Measurements from ENCODE around the gene SCN2B. TPM values are rescaled to one million over a fixed set of nuclear protein-coding genes. Genes with fewer than 3 reads are reported as not detected.

SCN2B gene
- total and polyA plus RNA-seq, 2 of the 4 experiments (the other 2 are of a cell fraction) = under 0.01 to 0.05 TPM

- Histone ChIP-seq H2BK20ac (ENCODE audit: low read depth, low read length) (no peak overlapping the region), H2BK5ac (ENCODE audit: low read depth, low read length, poor library complexity, severe bottlenecking) (no peak overlapping the region), H3K9me1 (ENCODE audit: insufficient read depth, low read length) (no peaks in the 10 kb centered on the region), H2AK5ac (ENCODE audit: low read depth, low read length) (no peak overlapping the region), H3K18ac (ENCODE audit: low read depth, low read length) (no peak overlapping the region), H3K27me3 (ENCODE audit: control insufficient read depth, insufficient read depth, low read length) (peaks cover 6% of the 10 kb centered on the region), H3K9ac (ENCODE audit: low read depth, low read length) (no peak overlapping the region), H3K79me1 (ENCODE audit: low read depth in 1 of 2, low read length in 2 of 2) (no peaks in the 10 kb centered on the region), H4K5ac (ENCODE audit: low read depth, low read length) (no peak overlapping the region), H3K9me3 (ENCODE audit: control insufficient read depth, insufficient read depth, low read length) (no peaks in the 10 kb centered on the region), H2AFZ (replicated peaks; ENCODE audit: low read length, poor library complexity) (no peak overlapping the region), H3K14ac (replicated peaks; ENCODE audit: low read depth, low read length) (no peak overlapping the region), H4K20me1 (ENCODE audit: insufficient read depth, low read length) (no peaks in the 10 kb centered on the region), H4K8ac (ENCODE audit: low read depth in 2 of 2, low read length in 2 of 2) (no peak overlapping the region), H3K4me3 (ENCODE audit: insufficient read depth, low read depth, low read length) (no peak overlapping the region), H3K56ac (ENCODE audit: extremely low read depth, insufficient read depth, low read length) (no peak overlapping the region), H3K27ac (ENCODE audit: insufficient read depth, low read length) (no peak overlapping the region), H3K36me3 (ENCODE audit: control insufficient read depth, insufficient read depth, low read length) (no peaks in the 10 kb centered on the region), H3K4me1 (ENCODE audit: control insufficient read depth, insufficient read depth, low read length) (no peaks in the 10 kb centered on the region), H3K4me2 (ENCODE audit: low read depth, low read length) (no peak overlapping the region), H3K4ac (ENCODE audit: low read depth, low read length) (no peak overlapping the region), H2BK120ac (ENCODE audit: low read depth, low read length) (no peak overlapping the region), H4K91ac (ENCODE audit: insufficient read depth, low read depth, low read length) (no peak overlapping the region), H2BK15ac (ENCODE audit: low read depth, low read length) (no peak overlapping the region), H2AK9ac (replicated peaks; ENCODE audit: low read depth, low read length, poor library complexity) (no peak overlapping the region), H3K23ac (ENCODE audit: low read depth, low read length) (no peak overlapping the region)
- dilution Hi-C loops (cut with HindIII; ENCODE audit: low sequenced_read_pairs, unreplicated experiment) = no loop called here
- intact Hi-C loops (cut with micrococcal nuclease) = no loop called here
- CTCF ChIA-PET = no interaction called here
- 44% methylated on average over 3 of the region's 6 CpGs; no CpG with 5 or more reads in 1 of the 2 experiments for WGBS, 2 experiments (ENCODE audit: extremely low coverage in 2 of 2, insufficient read length in 1 of 2)
- in situ Hi-C loops (cut with MboI; ENCODE audit: low sequenced_read_pairs) = no loop called here
- ATAC-seq (ENCODE audit: low read depth) = no peak
- DNase-seq = no peak
- no TSS peak for BruUV-seq (replicated peaks)
- POLR2A ChIA-PET (ENCODE audit: unreplicated experiment) = no interaction called here
- TF ChIP-seq RCOR1 (IDR thresholded peaks at IDR 0.05; ENCODE audit: insufficient replicate concordance, low read length) (no peak), MXI1 (IDR thresholded peaks at IDR 0.05; ENCODE audit: borderline replicate concordance, low read depth, low read length) (no peak), MAZ (IDR thresholded peaks at IDR 0.05; ENCODE audit: borderline replicate concordance, low read depth, low read length) (no peak), RAD21 (IDR thresholded peaks at IDR 0.05; ENCODE audit: low read length) (no peak), SMC3 (IDR thresholded peaks at IDR 0.05; ENCODE audit: low read depth, low read length) (no peak), CHD1 (IDR thresholded peaks at IDR 0.05; ENCODE audit: low read depth, low read length) (no peak), NFE2L2 (IDR thresholded peaks at IDR 0.05; ENCODE audit: low read depth, low read length) (no peak), BHLHE40 (IDR thresholded peaks at IDR 0.05; ENCODE audit: low read depth, low read length) (no peak), USF2 (IDR thresholded peaks at IDR 0.05; ENCODE audit: low read depth, low read length) (no peak), ELK1 (IDR thresholded peaks at IDR 0.05; ENCODE audit: borderline replicate concordance, low read depth, low read length) (no peak)
These were observed 46.8 kb downstream of the SCN2B start for GRCh38 chr11:118129471-118130172.

Measured in IMR-90 (cell line).